Esophagus squamous epithelium (tissue), 5 donors: ENCODE data around the gene BABAM2. TPM values are rescaled to one million over a fixed set of nuclear protein-coding genes. Genes with fewer than 3 reads are reported as not detected.

ENCODE experiments used
- DNase-seq: peaks from one replicate; lab custom pipeline; 2025; lab: John Stamatoyannopoulos, UW
- H3K27ac ChIP-seq, 4 donors: fragments of 200-600 bp; sonication (generic); one replicate each; pipeline ENCODE4 v1.5.1; 2016 to 2019; ENCODE audit warnings: mild to moderate bottlenecking in 1 of 4
- H3K27me3 ChIP-seq, 4 donors: fragments of 200-600 bp; sonication (generic); 1 replicate in 3 of 4; 2 replicates in 1 of 4; pipeline versions ENCODE4 v1.5.1 to v1.6.0; 2017 to 2021; ENCODE audit warnings: antibody characterized with exemption in 1 of 4
- H3K36me3 ChIP-seq, 3 donors: fragments of 200-600 bp; sonication (generic); one replicate each; pipeline ENCODE4 v1.5.1; 2016 to 2019
- H3K4me1 ChIP-seq, 3 donors: fragments of 200-600 bp; sonication (generic); one replicate each; pipeline ENCODE4 v1.5.1; 2017 to 2019
- H3K4me3 ChIP-seq, 4 donors: fragments of 200-600 bp; sonication (generic); 1 replicate in 3 of 4; 2 replicates in 1 of 4; pipeline ENCODE4 v1.5.1; 2016 to 2019; ENCODE audit warnings: mild to moderate bottlenecking in 2 of 4, moderate library complexity in 1 of 4
- H3K9me3 ChIP-seq, 3 donors: fragments of 200-600 bp; sonication (generic); one replicate each; pipeline ENCODE4 v1.5.1; 2016 to 2019
- POLR2A ChIP-seq, 4 donors: fragments of 450-650 bp; IDR thresholded peaks; one replicate each; pipeline ENCODE4 v1.6.1; 2017; ENCODE audit warnings: antibody characterized with exemption in 4 of 4, mild to moderate bottlenecking in 4 of 4, moderate library complexity in 3 of 4
- WGBS, 2 donors: methylation state at CpG; one replicate each; pipeline ENCODE4 v1.1.5; 2018; 5-methylcytosine and 5-hydroxymethylcytosine counted together
- intact Hi-C: fragments of 100-400 bp; cut with DNase I; formaldehyde crosslinking; loops from one replicate; pipeline ENCODE4 v1.15.0; 2022
- total RNA-seq, 4 donors: library from RNA; depleted of rRNA; stranded (reverse); fragments of >200 nt; gene quantifications; one replicate each; pipeline ENCODE4 v1.1.0, GENCODE V29; 2016
- TF ChIP-seq, protein P1 (sequence below), 6 experiments: fragments of 450-650 bp in 4 of 6; fragments of 200-600 bp in 2 of 6; sonication (generic) in 2 of 6; IDR thresholded peaks; one replicate each; pipeline ENCODE4 v1.5.1; 2016 to 2019; ENCODE audit warnings: antibody characterized with exemption in 6 of 6, mild to moderate bottlenecking in 4 of 6, moderate library complexity in 4 of 6
- donor health status: DM: yes; HTN: yes; CAD: no.

Gene BABAM2
- total RNA-seq, 4 donors from 2014 or later, result 16.6 to 28.3 (median 24.3) TPM

DNA sequence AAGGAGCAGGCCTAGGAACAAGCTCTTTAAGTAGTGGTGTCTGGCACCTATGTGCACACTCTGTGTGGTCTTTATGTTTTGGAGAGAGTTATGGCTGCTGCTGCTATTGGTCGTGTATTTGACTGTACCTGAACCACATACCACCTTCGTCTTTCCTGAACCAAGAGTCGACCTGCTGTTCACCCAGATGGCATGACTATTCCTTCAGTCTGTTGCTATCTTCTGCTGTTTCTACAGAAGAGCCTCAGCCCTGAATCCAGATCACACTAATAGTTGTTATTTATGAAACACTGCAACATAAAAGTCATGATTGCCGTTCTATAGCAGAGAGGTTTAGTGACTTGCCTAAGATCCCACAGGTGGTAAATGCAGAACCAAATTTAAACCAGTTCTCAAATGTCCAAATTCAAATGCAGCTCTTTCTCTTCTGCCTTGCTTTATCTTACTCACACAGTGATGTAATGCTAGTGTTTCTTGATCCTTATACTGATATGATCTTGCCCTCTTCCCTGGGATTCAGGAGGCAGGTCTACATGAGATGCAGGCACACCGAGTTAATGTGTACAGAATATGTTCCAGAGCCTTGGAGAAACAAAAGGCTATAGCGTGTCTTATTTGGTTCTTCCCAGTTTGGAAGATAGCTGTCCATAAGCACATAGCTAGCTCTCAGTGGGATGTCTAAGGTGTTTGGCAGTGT lies 380.1 kb downstream of the BABAM2 start:
- no peaks in the 10 kb centered on the region for H3K9me3 ChIP-seq
- peak overlapping the region in 3 of 4 donors; percentile 56 to 79 (median 76) for H3K27ac ChIP-seq
- H3K36me3 ChIP-seq, result no peaks in the 10 kb centered on the region
- no peak for DNase-seq
- H3K27me3 ChIP-seq, result no peaks in the 10 kb centered on the region
- H3K4me1 ChIP-seq, result peaks cover 21 to 71% (median 38%) of the 10 kb centered on the region in 3 donors
- TF ChIP-seq, protein P1, sequence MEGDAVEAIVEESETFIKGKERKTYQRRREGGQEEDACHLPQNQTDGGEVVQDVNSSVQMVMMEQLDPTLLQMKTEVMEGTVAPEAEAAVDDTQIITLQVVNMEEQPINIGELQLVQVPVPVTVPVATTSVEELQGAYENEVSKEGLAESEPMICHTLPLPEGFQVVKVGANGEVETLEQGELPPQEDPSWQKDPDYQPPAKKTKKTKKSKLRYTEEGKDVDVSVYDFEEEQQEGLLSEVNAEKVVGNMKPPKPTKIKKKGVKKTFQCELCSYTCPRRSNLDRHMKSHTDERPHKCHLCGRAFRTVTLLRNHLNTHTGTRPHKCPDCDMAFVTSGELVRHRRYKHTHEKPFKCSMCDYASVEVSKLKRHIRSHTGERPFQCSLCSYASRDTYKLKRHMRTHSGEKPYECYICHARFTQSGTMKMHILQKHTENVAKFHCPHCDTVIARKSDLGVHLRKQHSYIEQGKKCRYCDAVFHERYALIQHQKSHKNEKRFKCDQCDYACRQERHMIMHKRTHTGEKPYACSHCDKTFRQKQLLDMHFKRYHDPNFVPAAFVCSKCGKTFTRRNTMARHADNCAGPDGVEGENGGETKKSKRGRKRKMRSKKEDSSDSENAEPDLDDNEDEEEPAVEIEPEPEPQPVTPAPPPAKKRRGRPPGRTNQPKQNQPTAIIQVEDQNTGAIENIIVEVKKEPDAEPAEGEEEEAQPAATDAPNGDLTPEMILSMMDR (IDR thresholded peaks at IDR 0.05), result no peak
- TF ChIP-seq POLR2A (IDR thresholded peaks at IDR 0.05), result no peak
- WGBS, 2 donors, result 87 to 93% methylated on average over 6 of the region's 6 CpGs
- no peak overlapping the region for H3K4me3 ChIP-seq
- intact Hi-C loops, result no loop called here

DNA sequence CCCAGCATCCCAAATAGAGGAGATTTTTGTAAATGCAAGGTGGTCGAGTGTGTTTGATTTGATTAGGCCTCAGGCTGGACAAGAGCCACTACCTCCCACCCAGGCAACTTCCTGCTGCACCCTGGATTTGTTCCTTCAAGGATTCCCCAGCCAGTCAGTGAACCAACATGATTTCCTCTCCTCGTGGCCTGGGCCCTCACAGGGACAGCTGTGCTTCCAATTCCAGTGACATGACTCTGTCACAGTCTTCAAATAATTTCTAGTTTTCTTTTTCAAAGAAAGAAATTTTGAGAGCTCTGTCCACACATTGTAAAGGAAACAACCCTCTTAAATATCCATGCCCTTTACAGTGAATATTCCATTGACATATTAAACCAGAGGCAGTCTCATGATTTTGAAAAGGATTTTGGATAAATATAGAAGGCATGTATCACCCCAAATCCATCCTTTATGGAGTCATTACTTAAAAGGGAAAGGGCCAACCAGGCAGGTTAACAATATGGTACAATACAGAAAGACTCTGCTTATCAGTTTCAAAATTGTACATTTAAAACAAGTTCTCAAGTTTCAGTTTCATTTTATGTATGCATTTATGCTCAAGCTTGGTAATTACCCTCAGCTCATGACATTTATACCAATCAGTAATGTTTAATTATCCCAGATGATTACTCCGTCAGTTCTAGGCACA lies 380.8 kb downstream of the BABAM2 start:
- 57 to 64% methylated on average over 3 of the region's 3 CpGs for WGBS, 2 donors
- Histone ChIP-seq H3K27me3 (no peaks in the 10 kb centered on the region), H3K9me3 (no peaks in the 10 kb centered on the region), H3K4me3 (no peak overlapping the region), H3K27ac (peak overlapping the region in 1 of 4 donors; percentile 79), H3K36me3 (no peaks in the 10 kb centered on the region), H3K4me1 (peaks cover 21 to 76% (median 42%) of the 10 kb centered on the region in 3 donors)
- no peak for DNase-seq
- intact Hi-C loops, result no loop called here
- no peak for TF ChIP-seq POLR2A (IDR thresholded peaks at IDR 0.05)
- TF ChIP-seq, protein P1 (IDR thresholded peaks at IDR 0.05), result no peak

DNA sequence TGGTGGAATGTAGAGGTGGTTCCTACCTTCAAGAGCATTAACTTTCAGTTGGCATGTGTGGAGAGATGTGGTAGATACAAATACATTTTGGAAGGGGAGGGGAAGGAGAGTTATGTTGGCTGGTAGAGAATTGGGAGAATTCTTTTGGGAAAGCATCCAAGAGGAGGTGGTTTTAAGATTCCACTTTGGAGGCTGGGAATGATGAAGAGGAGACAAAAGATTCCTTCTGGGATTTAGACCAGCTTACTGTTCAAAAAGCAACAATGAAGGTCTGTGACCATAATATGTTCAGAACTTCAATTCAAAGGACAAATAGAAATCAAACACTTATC lies 381.4 kb downstream of the BABAM2 start:
- Histone ChIP-seq H3K27ac (peak overlapping the region in 1 of 4 donors; percentile 79), H3K36me3 (no peaks in the 10 kb centered on the region), H3K9me3 (no peaks in the 10 kb centered on the region), H3K4me1 (peaks cover 21 to 81% (median 48%) of the 10 kb centered on the region in 3 donors), H3K4me3 (no peak overlapping the region), H3K27me3 (no peaks in the 10 kb centered on the region)
- DNase-seq, result no peak
- no peak for TF ChIP-seq POLR2A (IDR thresholded peaks at IDR 0.05)
- TF ChIP-seq, protein P1 (IDR thresholded peaks at IDR 0.05), result no peak
- intact Hi-C loops, result no loop called here

DNA sequence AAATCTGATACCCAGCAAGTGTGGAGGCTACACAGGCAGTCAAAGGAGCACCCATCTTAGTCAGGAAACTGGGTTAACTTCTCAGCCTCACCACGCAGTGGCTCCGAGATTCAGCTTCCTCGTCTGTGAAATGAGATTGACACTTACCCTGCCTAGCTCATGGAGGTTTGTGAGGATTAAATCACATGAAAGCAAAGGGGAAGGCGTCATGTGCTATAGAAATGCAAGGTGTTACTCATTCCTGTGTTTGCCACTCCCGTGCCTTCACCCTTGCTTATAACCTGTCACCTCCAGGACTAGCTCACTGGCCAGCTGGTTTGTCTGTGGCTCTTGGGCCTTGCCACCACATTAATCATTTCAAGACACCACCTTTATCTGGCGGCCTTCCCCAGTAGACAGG lies 383.2 kb downstream of the BABAM2 start:
- Histone ChIP-seq H3K9me3 (no peaks in the 10 kb centered on the region), H3K27me3 (no peaks in the 10 kb centered on the region), H3K36me3 (no peaks in the 10 kb centered on the region), H3K27ac (peak overlapping the region; percentile 78 to 93 (median 90)), H3K4me1 (peaks cover 21 to 92% (median 49%) of the 10 kb centered on the region in 3 donors), H3K4me3 (no peak overlapping the region)
- intact Hi-C loops, result no loop called here
- no peak for DNase-seq
- WGBS, 2 donors, result 40 to 41% methylated on average over 6 of the region's 6 CpGs
- TF ChIP-seq, protein P1 (IDR thresholded peaks at IDR 0.05), result no peak
- no peak for TF ChIP-seq POLR2A (IDR thresholded peaks at IDR 0.05)
